Spleen (tissue), 7 donors: ENCODE measurements around the gene GVQW3.

Source experiments
- CTCF ChIP-seq, 11 experiments: fragments of 200-600 bp in 7 of 11; fragments of 450-650 bp in 4 of 11; sonication (generic) in 4 of 11; IDR thresholded peaks in 8 of 11; conservative IDR thresholded peaks in 3 of 11; 1 replicate in 7 of 11; 2 replicates in 4 of 11; pipeline versions ENCODE4 v1.4.0 to v1.8.0; 2016 to 2021; ENCODE audit warnings: antibody characterized with exemption in 11 of 11, inconsistent platforms in 4 of 11, mild to moderate bottlenecking in 1 of 11
- POLR2A ChIP-seq, 3 donors: fragments of 450-650 bp; IDR thresholded peaks; one replicate each; pipeline ENCODE4 v1.5.1; 2017; ENCODE audit warnings: antibody characterized with exemption in 3 of 3, mild to moderate bottlenecking in 1 of 3
- donor health status: DM: no; HTN: no; CAD: no; lungs with moderate emphysema.
- donor health status: DM: no; HTN: no; CAD: no.
- donor health status: DM: no; HTN: no; CAD: no.

- TF ChIP-seq CTCF (IDR thresholded peaks at IDR 0.05 in 8 of 11, conservative IDR thresholded peaks at IDR 0.05 in 3 of 11) (no peak), POLR2A (IDR thresholded peaks at IDR 0.05) (no peak)
Observed at GRCh38 chr11:76395296-76395695, 14.2 kb downstream of the GVQW3 start.
